NCI-H146 (cell line): ENCODE measurements around the gene POLR1C.
"Not testable (repeated sequence)": the region's sequence is repeated elsewhere in the genome, so short reads cannot be mapped to it uniquely, and the experiment has no call there.

Experiments
- DNase-seq: peaks from one replicate; lab custom pipeline; 2025; lab: John Stamatoyannopoulos, UW

POLR1C gene

GRCh38 chr6:43492673-43493072 lies 24.2 kb upstream of the POLR1C start:
- DNase-seq = no peak

- DNase-seq = no peak
Observed at GRCh38 chr6:43493230-43493629, 23.7 kb upstream of the POLR1C start.

- DNase-seq = no peak
Observed at GRCh38 chr6:43493833-43494232, 23.1 kb upstream of the POLR1C start.

- no peak for DNase-seq
Observed at GRCh38 chr6:43494321-43494720, 22.6 kb upstream of the POLR1C start.

GRCh38 chr6:43494766-43495165 lies 22.1 kb upstream of the POLR1C start:
- no peak for DNase-seq

GRCh38 chr6:43495409-43495941 lies 21.4 kb upstream of the POLR1C start:
- DNase-seq = no peak

- peak; percentile 26 for DNase-seq
Observed at GRCh38 chr6:43496370-43497128, 20.3 kb upstream of the POLR1C start.

GRCh38 chr6:43497129-43497396 lies 19.8 kb upstream of the POLR1C start:
- DNase-seq = no peak

- DNase-seq = no peak
Observed at GRCh38 chr6:43497689-43498088, 19.2 kb upstream of the POLR1C start.

- DNase-seq = not testable (repeated sequence)
Observed at GRCh38 chr6:43498291-43498690, 18.6 kb upstream of the POLR1C start.

GRCh38 chr6:43499028-43499815 lies 17.7 kb upstream of the POLR1C start:
- DNase-seq = peak; percentile 20

- DNase-seq = no peak
Observed at GRCh38 chr6:43500921-43501320, 16.0 kb upstream of the POLR1C start.

- DNase-seq = no peak
Observed at GRCh38 chr6:43502666-43503065, 14.2 kb upstream of the POLR1C start.

GRCh38 chr6:43503443-43503842 lies 13.4 kb upstream of the POLR1C start:
- no peak for DNase-seq

GRCh38 chr6:43504756-43505593 lies 11.9 kb upstream of the POLR1C start:
- no peak for DNase-seq

GRCh38 chr6:43505718-43506117 lies 11.2 kb upstream of the POLR1C start:
- no peak for DNase-seq

- DNase-seq = no peak
Observed at GRCh38 chr6:43506171-43506570, 10.7 kb upstream of the POLR1C start.

- peak; percentile 80 for DNase-seq
Observed at GRCh38 chr6:43506667-43507471, 10.0 kb upstream of the POLR1C start.

- no peak for DNase-seq
Observed at GRCh38 chr6:43508481-43509141, 8.3 kb upstream of the POLR1C start.

- DNase-seq = peak; percentile 43
Observed at GRCh38 chr6:43509142-43509983, 7.5 kb upstream of the POLR1C start.
